GM18511 (cell line): ENCODE data around the gene MCAM.

ENCODE experiments used
- ATAC-seq: cut with Tn5 transposase; IDR thresholded peaks from one replicate; pipeline ENCODE4 v1.9.1; 2021; ENCODE audit warnings: mild to moderate bottlenecking, moderate library complexity; ENCODE audit not compliant: unreplicated experiment

The MCAM gene

GRCh38 chr11:119345685-119346084 is 28.8 kb upstream of the MCAM start:
- no peak for ATAC-seq

GRCh38 chr11:119344291-119345010 is 27.5 kb upstream of the MCAM start:
- no peak for ATAC-seq

GRCh38 chr11:119343726-119344125 is 26.8 kb upstream of the MCAM start:
- no peak for ATAC-seq

GRCh38 chr11:119342362-119343130 is 25.6 kb upstream of the MCAM start:
- ATAC-seq = no peak

GRCh38 chr11:119342023-119342300 is 25.0 kb upstream of the MCAM start:
- no peak for ATAC-seq

GRCh38 chr11:119341222-119342022 is 24.5 kb upstream of the MCAM start:
- no peak for ATAC-seq

GRCh38 chr11:119340335-119341221 is 23.6 kb upstream of the MCAM start, which contains the start of gene C1QTNF5:
Gene C1QTNF5, minus strand, starts transcription at chr11:119340883. Its CDS starts 486 bp downstream, at chr11:119340397.
- ATAC-seq = no peak

- ATAC-seq = no peak
These were observed 22.8 kb upstream of the MCAM start for GRCh38 chr11:119339589-119340334.

GRCh38 chr11:119338965-119339588 is 22.1 kb upstream of the MCAM start:
- ATAC-seq = no peak

- ATAC-seq = no peak
These were observed 21.5 kb upstream of the MCAM start for GRCh38 chr11:119338318-119338890.

- ATAC-seq = no peak
These were observed 20.8 kb upstream of the MCAM start for GRCh38 chr11:119337581-119338317.

GRCh38 chr11:119336744-119337469 is 20.0 kb upstream of the MCAM start:
- ATAC-seq = no peak

- no peak for ATAC-seq
These were observed 19.0 kb upstream of the MCAM start for GRCh38 chr11:119335655-119336543.

- ATAC-seq = no peak
These were observed 18.2 kb upstream of the MCAM start for GRCh38 chr11:119335091-119335654.

- peak; percentile 96 for ATAC-seq
These were observed 17.4 kb upstream of the MCAM start, which contains the start of gene RNF26 for GRCh38 chr11:119334174-119334930. Gene RNF26, plus strand, starts transcription at chr11:119334527. Its CDS starts 596 bp downstream, at chr11:119335123.
